OCI-LY7 (cell line): ENCODE results near the gene MVB12B. TPM values are rescaled to one million over a fixed set of nuclear protein-coding genes. Genes with fewer than 3 reads are reported as not detected.

Source experiments
- BruUV-seq: library from RNA; stranded (reverse); fragments of 400-500 nt; replicated peaks from 2 replicates; lab custom pipeline; 2021; lab: Mats Ljungman, UMichigan
- CTCF ChIA-PET: fragments of 300-600 bp; sonication (Branson Sonifier 250); formaldehyde crosslinking; loops from one replicate; lab custom pipeline; 2022; ENCODE audit warnings: antibody characterized with exemption; ENCODE audit not compliant: unreplicated experiment; lab: Charles Lee
- POLR2A ChIA-PET: fragments of 300-600 bp; sonication (Branson Sonifier 250); formaldehyde crosslinking; loops from one replicate; lab custom pipeline; 2022; ENCODE audit warnings: antibody characterized with exemption; lab: Charles Lee
- DNase-seq: peaks from one replicate; pipeline ENCODE4 v3.0.0-alpha.2; 2015; ENCODE audit warnings: low spot score
- H2AFZ ChIP-seq: fragments of 200-600 bp; sonication (generic), shearing (Covaris generic); 2 replicates; pipeline ENCODE4 v1.6.1; 2014; ENCODE audit warnings: mild to moderate bottlenecking, antibody characterized with exemption, low read length, moderate library complexity
- H3K27ac ChIP-seq: fragments of 200-600 bp; sonication (generic); 2 replicates; pipeline ENCODE4 v1.5.1; 2014; ENCODE audit warnings: mixed run types, low read depth, mild to moderate bottlenecking, moderate library complexity, low read length, inconsistent platforms; ENCODE audit not compliant: poor library complexity, severe bottlenecking
- H3K36me3 ChIP-seq: fragments of 200-600 bp; sonication (generic); 2 replicates; pipeline ENCODE4 v1.6.1; 2014; ENCODE audit warnings: mild to moderate bottlenecking, antibody characterized with exemption, low read length, moderate library complexity, mixed read lengths; ENCODE audit not compliant: insufficient read depth
- H3K4me1 ChIP-seq: fragments of 200-600 bp; sonication (generic); 2 replicates; pipeline ENCODE4 v1.5.1; 2014; ENCODE audit warnings: mild to moderate bottlenecking, low read length; ENCODE audit not compliant: insufficient read depth, poor library complexity, severe bottlenecking
- H3K4me2 ChIP-seq: fragments of 200-600 bp; sonication (generic); 2 replicates; pipeline ENCODE4 v1.6.1; 2014; ENCODE audit warnings: mild to moderate bottlenecking, low read length
- H3K4me3 ChIP-seq: fragments of 200-600 bp; sonication (generic); 2 replicates; pipeline ENCODE4 v1.5.1; 2014; ENCODE audit warnings: mild to moderate bottlenecking, low read depth, low read length; ENCODE audit not compliant: poor library complexity, severe bottlenecking
- H3K79me2 ChIP-seq: fragments of 200-600 bp; sonication (generic); 2 replicates; pipeline ENCODE4 v1.6.1; 2016; ENCODE audit warnings: low read depth, mild to moderate bottlenecking, low read length, moderate library complexity, mixed read lengths; ENCODE audit not compliant: insufficient read depth
- H3K9me2 ChIP-seq: fragments of 200-600 bp; sonication (generic); 2 replicates; pipeline ENCODE4 v1.6.1; 2016; ENCODE audit warnings: mild to moderate bottlenecking, low read length, mixed read lengths; ENCODE audit not compliant: insufficient read depth
- H3K9me3 ChIP-seq: fragments of 200-600 bp; sonication (generic); 2 replicates; pipeline ENCODE4 v1.6.1; 2014; ENCODE audit warnings: mild to moderate bottlenecking, mixed run types, low read length, mixed read lengths
- H4K20me1 ChIP-seq: fragments of 200-600 bp; sonication (generic); 2 replicates; pipeline ENCODE4 v1.6.1; 2014; ENCODE audit warnings: mild to moderate bottlenecking, antibody characterized with exemption, low read length, moderate library complexity, mixed read lengths; ENCODE audit not compliant: insufficient read depth
- EZH2phosphoT487 ChIP-seq: fragments of 200-600 bp; sonication (generic); IDR thresholded peaks from 2 replicates; pipeline ENCODE4 v1.6.1; 2018; ENCODE audit warnings: low read depth, borderline replicate concordance, mild to moderate bottlenecking, mixed run types, antibody characterized with exemption, low read length, moderate library complexity, mixed read lengths
- intact Hi-C: fragments of 100-400 bp; cut with micrococcal nuclease; formaldehyde crosslinking; loops from one replicate; pipeline ENCODE4 v1.10.0; 2022; ENCODE audit not compliant: unreplicated experiment
- total RNA-seq, 2 experiments: library from RNA; depleted of rRNA in 1 of 2; stranded (reverse); fragments of >200 nt in 1 of 2; shearing (Covaris generic) in 1 of 2; gene quantifications; 2 replicates each; pipeline ENCODE4 v1.2.3, GENCODE V29; 2014 to 2022
- TF ChIP-seq, protein P1 (sequence below): fragments of 200-600 bp; sonication (generic); conservative IDR thresholded peaks from 2 replicates; pipeline ENCODE4 v1.5.1; 2014; ENCODE audit warnings: mild to moderate bottlenecking, antibody characterized with exemption, low read length, moderate library complexity, mixed read lengths

The MVB12B gene
- total RNA-seq, 2 experiments from 2014 or later: 1.3 TPM; not detected in 1

DNA sequence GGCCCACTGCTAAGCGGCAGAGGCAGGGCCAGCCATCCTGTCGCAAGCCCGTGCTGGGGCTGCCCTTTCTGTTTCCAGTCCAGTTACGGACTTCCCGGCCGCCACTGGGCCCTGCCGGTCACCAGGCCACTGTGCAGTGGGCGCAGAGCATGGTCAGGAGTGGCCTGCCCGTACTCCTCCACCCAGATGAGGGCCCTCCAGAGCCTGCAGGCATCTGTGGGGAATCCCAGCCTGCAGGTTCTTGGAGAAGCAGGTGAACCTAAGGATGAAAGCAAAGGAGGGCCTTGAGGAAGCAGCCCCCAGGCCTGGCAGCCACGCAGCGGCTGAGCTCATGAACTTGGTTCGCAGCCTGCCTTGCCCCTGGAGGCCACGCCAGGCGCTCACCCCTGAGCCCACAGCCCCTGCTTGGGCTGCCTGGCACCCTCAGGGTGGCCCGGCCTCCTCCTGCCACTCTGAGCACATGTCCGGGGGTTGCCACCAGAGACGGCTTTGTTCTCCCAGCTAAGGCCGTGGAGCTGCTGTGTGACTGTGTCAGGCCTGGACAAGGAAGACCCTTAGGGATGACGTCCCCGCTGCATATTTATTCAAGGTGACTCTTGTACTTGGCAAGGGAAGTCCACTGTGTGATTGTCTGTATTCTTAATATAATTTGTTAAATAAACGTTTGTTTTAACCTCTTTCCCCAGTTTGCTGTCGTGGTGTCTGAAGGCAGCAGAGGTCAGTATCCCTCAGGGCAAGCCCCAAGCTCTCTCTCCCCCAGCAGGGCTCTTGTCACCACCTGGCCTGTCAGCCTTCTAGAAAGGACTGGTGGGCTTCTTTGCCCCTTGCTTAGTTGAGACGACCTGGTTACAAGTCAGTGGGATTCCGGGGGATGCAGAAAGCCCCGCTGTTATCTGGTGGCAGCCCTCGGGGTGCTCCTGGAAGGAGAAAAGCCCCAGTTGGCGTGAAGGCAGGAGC, 180.0 kb downstream of the MVB12B start:
- H3K4me1 ChIP-seq: no peaks in the 10 kb centered on the region
- CTCF ChIA-PET: no interaction called here
- no peak overlapping the region for H3K4me3 ChIP-seq
- no peak for DNase-seq
- POLR2A ChIA-PET: interaction anchor here (0.6 kb wide), 1 partner anchor 136 kb away, joined by 3 read pairs; no protein-coding TSS in a partner anchor
- H2AFZ ChIP-seq: no peak overlapping the region
- H3K9me3 ChIP-seq: no peaks in the 10 kb centered on the region
- TF ChIP-seq, protein P1, sequence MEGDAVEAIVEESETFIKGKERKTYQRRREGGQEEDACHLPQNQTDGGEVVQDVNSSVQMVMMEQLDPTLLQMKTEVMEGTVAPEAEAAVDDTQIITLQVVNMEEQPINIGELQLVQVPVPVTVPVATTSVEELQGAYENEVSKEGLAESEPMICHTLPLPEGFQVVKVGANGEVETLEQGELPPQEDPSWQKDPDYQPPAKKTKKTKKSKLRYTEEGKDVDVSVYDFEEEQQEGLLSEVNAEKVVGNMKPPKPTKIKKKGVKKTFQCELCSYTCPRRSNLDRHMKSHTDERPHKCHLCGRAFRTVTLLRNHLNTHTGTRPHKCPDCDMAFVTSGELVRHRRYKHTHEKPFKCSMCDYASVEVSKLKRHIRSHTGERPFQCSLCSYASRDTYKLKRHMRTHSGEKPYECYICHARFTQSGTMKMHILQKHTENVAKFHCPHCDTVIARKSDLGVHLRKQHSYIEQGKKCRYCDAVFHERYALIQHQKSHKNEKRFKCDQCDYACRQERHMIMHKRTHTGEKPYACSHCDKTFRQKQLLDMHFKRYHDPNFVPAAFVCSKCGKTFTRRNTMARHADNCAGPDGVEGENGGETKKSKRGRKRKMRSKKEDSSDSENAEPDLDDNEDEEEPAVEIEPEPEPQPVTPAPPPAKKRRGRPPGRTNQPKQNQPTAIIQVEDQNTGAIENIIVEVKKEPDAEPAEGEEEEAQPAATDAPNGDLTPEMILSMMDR: no peak
- no peak for TF ChIP-seq EZH2phosphoT487
- no peak overlapping the region for H3K4me2 ChIP-seq
- H4K20me1 ChIP-seq: no peaks in the 10 kb centered on the region
- no peaks in the 10 kb centered on the region for H3K79me2 ChIP-seq
- no TSS peak for BruUV-seq
- H3K27ac ChIP-seq: no peak overlapping the region
- H3K9me2 ChIP-seq: no peaks in the 10 kb centered on the region
- intact Hi-C loops: no loop called here
- H3K36me3 ChIP-seq: no peaks in the 10 kb centered on the region

DNA sequence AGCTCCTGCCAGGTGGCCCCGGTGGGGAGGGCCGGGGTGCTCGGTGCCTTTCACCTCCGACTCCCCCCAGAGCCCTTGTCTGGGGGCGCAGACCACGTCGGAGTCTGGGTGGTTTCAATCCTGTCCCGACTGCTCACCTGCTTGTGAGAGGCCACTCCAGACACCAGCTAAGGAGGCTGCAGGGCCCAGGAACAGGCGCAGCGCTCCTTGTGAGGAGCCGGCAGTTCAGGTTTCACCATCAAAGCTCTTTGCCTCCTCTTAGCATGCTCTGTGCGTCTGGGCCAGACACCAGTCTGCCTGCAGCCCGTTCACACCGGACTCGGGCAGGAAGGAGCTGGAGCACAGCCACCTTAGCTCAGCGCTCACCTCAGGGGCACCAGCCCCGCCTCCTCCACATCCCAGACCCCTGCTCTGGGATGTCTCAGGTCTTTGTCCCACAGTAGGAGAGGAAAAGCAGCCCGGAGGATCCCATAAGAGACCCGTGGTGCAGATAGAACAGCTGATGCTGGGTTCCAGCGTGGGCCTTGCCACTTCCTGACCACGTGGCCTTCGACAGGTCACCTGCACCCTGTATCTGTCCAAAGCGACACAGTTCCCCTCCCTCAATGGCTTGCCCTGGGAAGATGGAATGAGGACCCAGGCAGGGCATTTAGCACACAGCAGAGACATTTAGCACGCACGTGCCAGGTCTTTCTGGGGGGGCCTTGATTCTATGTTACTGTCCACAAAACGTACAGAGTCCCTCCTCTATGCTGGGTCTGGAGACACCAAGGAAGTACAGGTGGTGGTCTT, 180.9 kb downstream of the MVB12B start:
- POLR2A ChIA-PET: interaction anchor here (0.6 to 0.7 kb wide), 2 partner anchors 25 to 135 kb away, joined by 3 read pairs; no protein-coding TSS in a partner anchor
- CTCF ChIA-PET: no interaction called here
- intact Hi-C loops: no loop called here
- no peaks in the 10 kb centered on the region for H3K36me3 ChIP-seq
- H2AFZ ChIP-seq: no peak overlapping the region
- TF ChIP-seq, protein P1: no peak
- no peaks in the 10 kb centered on the region for H4K20me1 ChIP-seq
- no peak overlapping the region for H3K27ac ChIP-seq
- no peaks in the 10 kb centered on the region for H3K9me2 ChIP-seq
- H3K9me3 ChIP-seq: no peaks in the 10 kb centered on the region
- H3K4me3 ChIP-seq: no peak overlapping the region
- H3K4me2 ChIP-seq: no peak overlapping the region
- no TSS peak for BruUV-seq
- DNase-seq: no peak
- no peaks in the 10 kb centered on the region for H3K79me2 ChIP-seq
- no peaks in the 10 kb centered on the region for H3K4me1 ChIP-seq
